Measurements from ENCODE around the gene ZSCAN22. TPM values are rescaled to one million over a fixed set of nuclear protein-coding genes. Genes with fewer than 3 reads are reported as not detected.

Gene ZSCAN22
- total and polyA plus RNA-seq, 2 of the 13 experiments (the other 11 are each of a cell fraction or from before 2014, with no cell fraction given) = 2.5 to 3.5 TPM

DNA sequence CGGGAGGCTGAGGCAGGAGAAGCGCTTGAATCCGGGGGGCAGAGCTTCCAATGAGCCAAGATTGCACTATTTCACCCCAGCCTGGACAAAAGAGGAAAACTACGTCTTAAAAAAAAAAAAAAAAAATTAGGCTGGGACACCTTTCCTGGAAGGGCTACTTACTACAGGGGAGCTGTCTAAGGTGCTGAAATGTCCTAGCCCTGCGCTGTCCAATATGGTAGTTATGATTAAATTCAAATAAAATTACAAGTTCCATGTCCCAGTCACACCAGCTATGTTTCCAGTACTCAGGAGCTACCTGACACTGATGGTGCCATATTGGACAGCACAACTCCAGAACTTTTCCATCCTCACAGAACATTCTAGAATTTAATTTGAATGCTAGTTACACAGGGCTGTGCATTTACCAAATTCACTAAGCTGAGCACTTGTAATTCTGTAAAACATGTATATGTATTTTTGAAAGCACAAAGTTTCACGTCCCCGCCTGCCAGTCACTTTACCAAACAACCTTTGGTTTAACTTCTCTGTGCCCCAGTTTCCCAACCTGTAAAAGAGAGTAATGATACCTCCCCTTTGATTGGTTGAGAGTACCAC, 9.2 kb upstream of the ZSCAN22 start (continued):
- TF ChIP-seq, protein P1, sequence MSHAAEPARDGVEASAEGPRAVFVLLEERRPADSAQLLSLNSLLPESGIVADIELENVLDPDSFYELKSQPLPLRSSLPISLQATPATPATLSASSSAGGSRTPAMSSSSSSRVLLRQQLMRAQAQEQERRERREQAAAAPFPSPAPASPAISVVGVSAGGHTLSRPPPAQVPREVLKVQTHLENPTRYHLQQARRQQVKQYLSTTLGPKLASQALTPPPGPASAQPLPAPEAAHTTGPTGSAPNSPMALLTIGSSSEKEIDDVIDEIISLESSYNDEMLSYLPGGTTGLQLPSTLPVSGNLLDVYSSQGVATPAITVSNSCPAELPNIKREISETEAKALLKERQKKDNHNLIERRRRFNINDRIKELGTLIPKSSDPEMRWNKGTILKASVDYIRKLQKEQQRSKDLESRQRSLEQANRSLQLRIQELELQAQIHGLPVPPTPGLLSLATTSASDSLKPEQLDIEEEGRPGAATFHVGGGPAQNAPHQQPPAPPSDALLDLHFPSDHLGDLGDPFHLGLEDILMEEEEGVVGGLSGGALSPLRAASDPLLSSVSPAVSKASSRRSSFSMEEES (CRISPR knock-in tag; IDR thresholded peaks at IDR 0.05) = peak; percentile 44; the same call in 1 of the 2 replicates

DNA sequence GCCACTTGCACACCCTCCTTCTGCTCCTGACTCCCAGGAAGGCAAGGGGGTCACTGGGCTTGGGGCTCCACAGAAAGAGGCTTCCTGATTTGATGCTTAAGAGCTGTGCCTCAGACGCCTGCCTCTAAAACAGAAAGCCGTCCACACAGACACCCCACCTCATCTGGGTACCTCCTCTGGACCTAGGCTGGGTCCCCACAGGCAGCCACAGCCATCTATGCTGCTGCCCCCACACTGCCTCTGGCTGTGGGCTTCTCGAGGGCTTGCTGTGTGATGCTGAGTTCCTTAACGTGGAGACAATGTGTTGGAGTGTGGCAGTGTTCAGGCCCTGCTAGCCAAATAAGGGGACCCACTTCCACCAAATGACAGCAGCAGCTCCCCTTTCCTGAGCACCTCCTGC, 8.5 kb upstream of the ZSCAN22 start:
- H3K4me3 ChIP-seq (replicated peaks in 1 of 3; ENCODE audit: insufficient read depth in 1 of 3, low read depth in 2 of 3, low read length in 3 of 3) = no peak overlapping the region
- H3K9ac ChIP-seq (ENCODE audit: insufficient read depth, low read depth, low read length) = no peak overlapping the region
- DNase-seq (ENCODE audit: low spot score) (no peak), FAIRE-seq (no peak), ATAC-seq (no peak)
- no TSS peak for BruUV-seq (replicated peaks)
- no peaks in the 10 kb centered on the region for H3K79me2 ChIP-seq (ENCODE audit: insufficient read depth, low read length)
- ChIA-PET CTCF (ENCODE audit: low intra/inter-chr PET ratio, low total read pairs) (no interaction called here), POLR2A (no interaction called here)
- no peaks in the 10 kb centered on the region for H4K20me1 ChIP-seq (ENCODE audit: insufficient read depth, low read length)
- H3K9me3 ChIP-seq (ENCODE audit: low read length) = no peaks in the 10 kb centered on the region
- H3K27me3 ChIP-seq (ENCODE audit: control insufficient read depth in 1 of 2, insufficient read depth in 2 of 2, low read length in 2 of 2) = no peaks in the 10 kb centered on the region
- H3K4me2 ChIP-seq (ENCODE audit: low read depth, low read length) = no peak overlapping the region
- in situ Hi-C loops (cut with HindIII; ENCODE audit: extremely low pct_ligation_motif_present, low pct_unique_long_range_greater_than_20kb) = no loop called here
- no peaks in the 10 kb centered on the region for H3K4me1 ChIP-seq (ENCODE audit: insufficient read depth, low read length)
- intact Hi-C loops (cut with micrococcal nuclease; ENCODE audit: unreplicated experiment) = no loop called here
- peaks cover 0 to 12% of the 10 kb centered on the region in 2 experiments for H3K36me3 ChIP-seq (replicated peaks in 1 of 2; ENCODE audit: control insufficient read depth in 1 of 2, insufficient read depth in 2 of 2, low read length in 2 of 2)
- TF ChIP-seq RBAK (CRISPR knock-in tag; IDR thresholded peaks at IDR 0.05) = no peak
- TF ChIP-seq ZNF546 (CRISPR knock-in tag; conservative IDR thresholded peaks at IDR 0.05) = no peak
- no peak for TF ChIP-seq KLF13 (CRISPR knock-in tag; IDR thresholded peaks at IDR 0.05)
- TF ChIP-seq SIN3B (IDR thresholded peaks at IDR 0.05; ENCODE audit: low read length) = no peak
- TF ChIP-seq, protein P2, sequence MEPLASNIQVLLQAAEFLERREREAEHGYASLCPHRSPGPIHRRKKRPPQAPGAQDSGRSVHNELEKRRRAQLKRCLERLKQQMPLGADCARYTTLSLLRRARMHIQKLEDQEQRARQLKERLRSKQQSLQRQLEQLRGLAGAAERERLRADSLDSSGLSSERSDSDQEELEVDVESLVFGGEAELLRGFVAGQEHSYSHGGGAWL (CRISPR knock-in tag; IDR thresholded peaks at IDR 0.05) = no peak
- no peak for TF ChIP-seq ISX (CRISPR knock-in tag; conservative IDR thresholded peaks at IDR 0.05)
- no peak for TF ChIP-seq ETV6 (CRISPR knock-in tag; conservative IDR thresholded peaks at IDR 0.05)
- no peak for TF ChIP-seq RAD51 (IDR thresholded peaks at IDR 0.05; ENCODE audit: borderline replicate concordance)
- no peak for TF ChIP-seq DPF2 (CRISPR knock-in tag; IDR thresholded peaks at IDR 0.05; ENCODE audit: borderline replicate concordance, low read depth)
- no peak for TF ChIP-seq KMT2B (CRISPR knock-in tag; IDR thresholded peaks at IDR 0.05)
- TF ChIP-seq, protein P3, sequence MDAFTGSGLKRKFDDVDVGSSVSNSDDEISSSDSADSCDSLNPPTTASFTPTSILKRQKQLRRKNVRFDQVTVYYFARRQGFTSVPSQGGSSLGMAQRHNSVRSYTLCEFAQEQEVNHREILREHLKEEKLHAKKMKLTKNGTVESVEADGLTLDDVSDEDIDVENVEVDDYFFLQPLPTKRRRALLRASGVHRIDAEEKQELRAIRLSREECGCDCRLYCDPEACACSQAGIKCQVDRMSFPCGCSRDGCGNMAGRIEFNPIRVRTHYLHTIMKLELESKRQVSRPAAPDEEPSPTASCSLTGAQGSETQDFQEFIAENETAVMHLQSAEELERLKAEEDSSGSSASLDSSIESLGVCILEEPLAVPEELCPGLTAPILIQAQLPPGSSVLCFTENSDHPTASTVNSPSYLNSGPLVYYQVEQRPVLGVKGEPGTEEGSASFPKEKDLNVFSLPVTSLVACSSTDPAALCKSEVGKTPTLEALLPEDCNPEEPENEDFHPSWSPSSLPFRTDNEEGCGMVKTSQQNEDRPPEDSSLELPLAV (CRISPR knock-in tag; conservative IDR thresholded peaks at IDR 0.05; ENCODE audit: low read depth) = no peak
- no peak for TF ChIP-seq TGIF2 (CRISPR knock-in tag; IDR thresholded peaks at IDR 0.05)
- TF ChIP-seq ZNF337 (CRISPR knock-in tag; IDR thresholded peaks at IDR 0.05; ENCODE audit: borderline replicate concordance, low read depth) = no peak
- TF ChIP-seq MIER3 (CRISPR knock-in tag; IDR thresholded peaks at IDR 0.05; ENCODE audit: borderline replicate concordance) = no peak
- TF ChIP-seq, protein P4, sequence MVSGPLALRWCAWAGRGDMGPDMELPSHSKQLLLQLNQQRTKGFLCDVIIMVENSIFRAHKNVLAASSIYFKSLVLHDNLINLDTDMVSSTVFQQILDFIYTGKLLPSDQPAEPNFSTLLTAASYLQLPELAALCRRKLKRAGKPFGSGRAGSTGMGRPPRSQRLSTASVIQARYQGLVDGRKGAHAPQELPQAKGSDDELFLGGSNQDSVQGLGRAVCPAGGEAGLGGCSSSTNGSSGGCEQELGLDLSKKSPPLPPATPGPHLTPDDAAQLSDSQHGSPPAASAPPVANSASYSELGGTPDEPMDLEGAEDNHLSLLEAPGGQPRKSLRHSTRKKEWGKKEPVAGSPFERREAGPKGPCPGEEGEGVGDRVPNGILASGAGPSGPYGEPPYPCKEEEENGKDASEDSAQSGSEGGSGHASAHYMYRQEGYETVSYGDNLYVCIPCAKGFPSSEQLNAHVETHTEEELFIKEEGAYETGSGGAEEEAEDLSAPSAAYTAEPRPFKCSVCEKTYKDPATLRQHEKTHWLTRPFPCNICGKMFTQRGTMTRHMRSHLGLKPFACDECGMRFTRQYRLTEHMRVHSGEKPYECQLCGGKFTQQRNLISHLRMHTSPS (CRISPR knock-in tag; IDR thresholded peaks at IDR 0.05; ENCODE audit: low read depth) = no peak
- 100% methylated on average over 1 of the region's 4 CpGs for WGBS (ENCODE audit: low lambda C conversion rate)
- H2AFZ ChIP-seq (ENCODE audit: low read length) = no peak overlapping the region
- no peak overlapping the region for H3K27ac ChIP-seq (ENCODE audit: extremely low read length, insufficient read depth, low read length)
